OCI-LY1 (cell line): ENCODE measurements around the gene ABCB8.

ENCODE experiments used
- H2AFZ ChIP-seq: fragments of 200-600 bp; sonication (generic), shearing (Covaris generic); 2 replicates; pipeline ENCODE4 v1.6.0; 2014; ENCODE audit warnings: antibody characterized with exemption, mild to moderate bottlenecking, low read length
- H3F3A ChIP-seq: fragments of 200-600 bp; sonication (generic), shearing (Covaris generic); 2 replicates; pipeline ENCODE4 v1.6.0; 2014; ENCODE audit warnings: mild to moderate bottlenecking, antibody characterized with exemption, low read length, moderate library complexity; ENCODE audit not compliant: insufficient read depth
- H3K27ac ChIP-seq: fragments of 200-600 bp; sonication (generic); 2 replicates; pipeline ENCODE4 v1.5.1; 2014; ENCODE audit warnings: low read length, mixed run types, mild to moderate bottlenecking, low read depth; ENCODE audit not compliant: poor library complexity, severe bottlenecking
- H3K27me3 ChIP-seq: fragments of 200-600 bp; sonication (generic); 2 replicates; pipeline ENCODE4 v1.6.0; 2014; ENCODE audit warnings: antibody characterized with exemption, mild to moderate bottlenecking, low read length, moderate library complexity; ENCODE audit not compliant: insufficient read depth
- H3K36me3 ChIP-seq: fragments of 200-600 bp; sonication (generic); 2 replicates; pipeline ENCODE4 v1.6.1; 2014; ENCODE audit warnings: mild to moderate bottlenecking, antibody characterized with exemption, low read length, moderate library complexity, mixed read lengths; ENCODE audit not compliant: insufficient read depth
- H3K4me1 ChIP-seq: fragments of 200-600 bp; sonication (generic); 2 replicates; pipeline ENCODE4 v1.5.1; 2014; ENCODE audit warnings: mild to moderate bottlenecking, low read length, moderate library complexity; ENCODE audit not compliant: insufficient read depth, severe bottlenecking
- H3K4me2 ChIP-seq: fragments of 200-600 bp; sonication (generic), shearing (Covaris generic); 2 replicates; pipeline ENCODE4 v1.6.1; 2014; ENCODE audit warnings: low read length
- H3K4me3 ChIP-seq: fragments of 200-600 bp; sonication (generic); 2 replicates; pipeline ENCODE4 v1.5.1; 2014; ENCODE audit warnings: low read length, low read depth, mild to moderate bottlenecking, mixed read lengths; ENCODE audit not compliant: poor library complexity, severe bottlenecking
- H3K79me2 ChIP-seq: fragments of 200-600 bp; shearing (Covaris generic); 2 replicates; pipeline ENCODE4 v1.6.1; 2016; ENCODE audit warnings: mixed run types, low read length, mixed read lengths; ENCODE audit not compliant: insufficient read depth
- H3K9ac ChIP-seq: fragments of 200-600 bp; sonication (generic), shearing (Covaris generic); 2 replicates; pipeline ENCODE4 v1.6.1; 2014; ENCODE audit warnings: mild to moderate bottlenecking, low read length, mixed read lengths
- H3K9me2 ChIP-seq: fragments of 200-600 bp; sonication (generic), shearing (Covaris generic); 2 replicates; pipeline ENCODE4 v1.6.1; 2014; ENCODE audit warnings: low read depth, mild to moderate bottlenecking, low read length, mixed read lengths
- H3K9me3 ChIP-seq: fragments of 200-600 bp; shearing (Covaris generic); 2 replicates; pipeline ENCODE4 v1.6.1; 2014; ENCODE audit warnings: low read length, mixed read lengths
- H4K20me1 ChIP-seq: fragments of 200-600 bp; sonication (generic), shearing (Covaris generic); 2 replicates; pipeline ENCODE4 v1.6.0; 2016; ENCODE audit warnings: mild to moderate bottlenecking, low read length; ENCODE audit not compliant: insufficient read depth
- CTCF ChIP-seq: fragments of 200-600 bp; sonication (generic), shearing (Covaris generic); IDR thresholded peaks from 2 replicates; pipeline ENCODE4 v1.5.1; 2017; ENCODE audit warnings: mild to moderate bottlenecking, antibody characterized with exemption, low read length, moderate library complexity, mixed read lengths
- EZH2 ChIP-seq: fragments of 200-600 bp; sonication (generic), shearing (Covaris generic); IDR thresholded peaks from 2 replicates; pipeline ENCODE4 v1.8.0; 2017; ENCODE audit warnings: borderline replicate concordance, mixed run types, mild to moderate bottlenecking, antibody characterized with exemption, low read length, moderate library complexity, mixed read lengths

ABCB8 gene

GRCh38 chr7:151060113-151060415, 31.8 kb downstream of the ABCB8 start:
- no peak for TF ChIP-seq CTCF
- H3K36me3 ChIP-seq = peaks cover 11% of the 10 kb centered on the region
- peak overlapping the region; percentile 85 for H3K4me2 ChIP-seq
- H3K4me1 ChIP-seq = peaks cover 41% of the 10 kb centered on the region
- H4K20me1 ChIP-seq = no peaks in the 10 kb centered on the region
- H3K79me2 ChIP-seq = no peaks in the 10 kb centered on the region; the same call in 1 of the 2 replicates
- 0 out of 2 replicates have a peak, but pooled peaks cover 7% of the 10 kb centered on the region for H3F3A ChIP-seq
- H3K9ac ChIP-seq = peak overlapping the region; percentile 79
- no peaks in the 10 kb centered on the region for H3K27me3 ChIP-seq
- no peaks in the 10 kb centered on the region for H3K9me2 ChIP-seq
- peak overlapping the region; percentile 62 for H3K27ac ChIP-seq
- H2AFZ ChIP-seq = no peak overlapping the region
- no peaks in the 10 kb centered on the region for H3K9me3 ChIP-seq
- H3K4me3 ChIP-seq = peak overlapping the region; percentile 90

- Histone ChIP-seq H2AFZ (no peak overlapping the region), H3K9ac (peak overlapping the region; percentile 79), H3K27me3 (no peaks in the 10 kb centered on the region), H3K79me2 (no peaks in the 10 kb centered on the region; the same call in 1 of the 2 replicates), H3K27ac (peak overlapping the region; percentile 62), H3K4me3 (peak overlapping the region; percentile 90), H3K36me3 (peaks cover 16% of the 10 kb centered on the region), H3K4me2 (peak overlapping the region; percentile 85), H3F3A (0 out of 2 replicates have a peak, but pooled peaks cover 7% of the 10 kb centered on the region), H3K9me2 (no peaks in the 10 kb centered on the region), H3K4me1 (peaks cover 41% of the 10 kb centered on the region), H3K9me3 (no peaks in the 10 kb centered on the region), H4K20me1 (no peaks in the 10 kb centered on the region)
- TF ChIP-seq CTCF = peak; percentile 55
- TF ChIP-seq EZH2 = no peak
Observed at GRCh38 chr7:151060416-151061212, 32.4 kb downstream of the ABCB8 start.

- Histone ChIP-seq H3K4me2 (peak overlapping the region; percentile 85), H3K4me1 (peaks cover 41% of the 10 kb centered on the region), H3K27ac (peak overlapping the region; percentile 62), H3K36me3 (peaks cover 23% of the 10 kb centered on the region), H3K9ac (peak overlapping the region; percentile 25; the same call in 1 of the 2 replicates), H3K9me3 (no peaks in the 10 kb centered on the region), H3K79me2 (no peaks in the 10 kb centered on the region; the same call in 1 of the 2 replicates), H3K9me2 (no peaks in the 10 kb centered on the region), H4K20me1 (no peaks in the 10 kb centered on the region), H3K4me3 (peak overlapping the region; percentile 90), H3F3A (0 out of 2 replicates have a peak, but pooled peaks cover 7% of the 10 kb centered on the region), H2AFZ (no peak overlapping the region), H3K27me3 (no peaks in the 10 kb centered on the region)
- no peak for TF ChIP-seq CTCF
Observed at GRCh38 chr7:151061213-151062110, 33.2 kb downstream of the ABCB8 start.
